GM12878 (cell line): ENCODE data around the gene GNAT1.
"Not testable (repeated sequence)": the region's sequence is repeated elsewhere in the genome, so short reads cannot be mapped to it uniquely, and the experiment has no call there.

Experiments used
- CTCF ChIP-seq, 3 experiments: IDR thresholded peaks in 2 of 3; conservative IDR thresholded peaks in 1 of 3; 2 replicates each; pipeline ENCODE4 v1.5.1; 2011; ENCODE audit warnings: low read depth in 3 of 3, low read length in 3 of 3, mild to moderate bottlenecking in 3 of 3, control low read depth in 2 of 3, moderate library complexity in 2 of 3, inconsistent platforms in 1 of 3, mixed read lengths in 1 of 3; ENCODE audit not compliant: control insufficient read depth in 2 of 3, insufficient read depth in 1 of 3; ENCODE audit errors: extremely low read depth in 1 of 3
- GABPA ChIP-seq: IDR thresholded peaks from 2 replicates; pipeline ENCODE4 v1.6.1; 2014; ENCODE audit warnings: antibody characterized with exemption, low read depth, mild to moderate bottlenecking, inconsistent platforms
- POLR2A ChIP-seq: IDR thresholded peaks from 2 replicates; pipeline ENCODE4 v1.6.1; 2011; ENCODE audit warnings: low read depth, mild to moderate bottlenecking, low read length
- POLR2AphosphoS2 ChIP-seq: IDR thresholded peaks from 2 replicates; pipeline ENCODE4 v1.6.1; 2011; ENCODE audit warnings: low read depth, mild to moderate bottlenecking, low read length, improper control_type of control experiment, moderate library complexity
- POLR2AphosphoS5 ChIP-seq: IDR thresholded peaks from 2 replicates; pipeline ENCODE4 v1.6.1; 2011; ENCODE audit warnings: mild to moderate bottlenecking, low read length, inconsistent platforms
- SMC3 ChIP-seq: IDR thresholded peaks from 2 replicates; pipeline ENCODE4 v1.6.1; 2011; ENCODE audit warnings: low read length, improper control_type of control experiment, borderline replicate concordance
- STAT1 ChIP-seq: fragments of 450-650 bp; conservative IDR thresholded peaks from 2 replicates; pipeline ENCODE4 v1.6.1; 2014; ENCODE audit warnings: antibody characterized with exemption, mild to moderate bottlenecking
- USF1 ChIP-seq: IDR thresholded peaks from 2 replicates; pipeline ENCODE4 v1.6.1; 2011; ENCODE audit warnings: borderline replicate concordance, low read depth, mild to moderate bottlenecking, moderate library complexity, mixed read lengths, low read length; ENCODE audit not compliant: insufficient read depth; ENCODE audit errors: extremely low read length
- YY1 ChIP-seq: IDR thresholded peaks from 2 replicates; pipeline ENCODE4 v1.6.1; 2011; ENCODE audit warnings: low read depth, mild to moderate bottlenecking, low read length

- not testable (repeated sequence) for TF ChIP-seq YY1; USF1; STAT1; CTCF (IDR thresholded peaks at IDR 0.05 in 2 of 3, conservative IDR thresholded peaks at IDR 0.05 in 1 of 3; ENCODE audit: control insufficient read depth in 2 of 3, extremely low read depth in 1 of 3, insufficient read depth in 1 of 3, low read depth in 3 of 3, low read length in 3 of 3); POLR2AphosphoS5; POLR2A; POLR2AphosphoS2; GABPA; SMC3
Measured at GRCh38 chr3:50244813-50245212, 53.4 kb downstream of the GNAT1 start.
